ENCODE data around the gene TBC1D1. TPM values are rescaled to one million over a fixed set of nuclear protein-coding genes. Genes with fewer than 3 reads are reported as not detected.
A peak's percentile ranks its signal among the peaks of the same experiment; 100 is the strongest.

TBC1D1 gene
- total RNA-seq, 1 donor from 2014 or later, result 92.7 TPM

DNA sequence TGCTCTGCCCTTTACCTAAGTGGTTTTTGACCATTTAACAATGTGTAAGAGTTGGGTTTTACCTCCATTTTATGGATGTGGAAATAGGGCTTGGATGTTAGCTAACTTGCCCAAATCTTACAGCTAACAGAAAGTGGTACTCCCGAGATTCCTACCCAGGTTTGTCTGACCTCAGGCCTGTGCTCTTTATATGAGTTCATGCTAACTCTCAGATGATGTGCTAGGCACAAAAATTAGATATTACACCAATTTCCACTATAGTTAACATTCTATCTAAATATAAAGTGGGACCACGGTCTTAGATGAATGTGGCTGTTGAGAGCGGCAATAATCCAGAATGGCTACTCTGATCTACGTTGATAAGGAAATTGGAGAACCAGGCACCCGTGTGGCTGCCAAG is 69.2 kb downstream of the TBC1D1 start, which contains the start of gene PTTG2:
TSS of gene PTTG2 (plus strand) at position 301 of the 400 bp plus-strand sequence. CDS start at position 338, 37 bp downstream.
- no peaks in the 10 kb centered on the region for H3K27me3 Mint-ChIP-seq (ENCODE audit: low read depth)
- H3K27ac Mint-ChIP-seq (ENCODE audit: unreplicated experiment), result no peak within 1 kb of the TSS
- no peak within 1 kb of the TSS for H3K4me3 Mint-ChIP-seq (ENCODE audit: unreplicated experiment)
- no peaks in the 10 kb centered on the region for H3K9me3 Mint-ChIP-seq (ENCODE audit: low read depth)
- peaks cover 16% of the 10 kb centered on the region for H3K4me1 Mint-ChIP-seq (ENCODE audit: low read depth)
- DNase-seq (ENCODE audit: low spot score), result no peak
- TF ChIP-seq, protein P1, sequence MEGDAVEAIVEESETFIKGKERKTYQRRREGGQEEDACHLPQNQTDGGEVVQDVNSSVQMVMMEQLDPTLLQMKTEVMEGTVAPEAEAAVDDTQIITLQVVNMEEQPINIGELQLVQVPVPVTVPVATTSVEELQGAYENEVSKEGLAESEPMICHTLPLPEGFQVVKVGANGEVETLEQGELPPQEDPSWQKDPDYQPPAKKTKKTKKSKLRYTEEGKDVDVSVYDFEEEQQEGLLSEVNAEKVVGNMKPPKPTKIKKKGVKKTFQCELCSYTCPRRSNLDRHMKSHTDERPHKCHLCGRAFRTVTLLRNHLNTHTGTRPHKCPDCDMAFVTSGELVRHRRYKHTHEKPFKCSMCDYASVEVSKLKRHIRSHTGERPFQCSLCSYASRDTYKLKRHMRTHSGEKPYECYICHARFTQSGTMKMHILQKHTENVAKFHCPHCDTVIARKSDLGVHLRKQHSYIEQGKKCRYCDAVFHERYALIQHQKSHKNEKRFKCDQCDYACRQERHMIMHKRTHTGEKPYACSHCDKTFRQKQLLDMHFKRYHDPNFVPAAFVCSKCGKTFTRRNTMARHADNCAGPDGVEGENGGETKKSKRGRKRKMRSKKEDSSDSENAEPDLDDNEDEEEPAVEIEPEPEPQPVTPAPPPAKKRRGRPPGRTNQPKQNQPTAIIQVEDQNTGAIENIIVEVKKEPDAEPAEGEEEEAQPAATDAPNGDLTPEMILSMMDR (IDR thresholded peaks at IDR 0.05), result no peak
- no peaks in the 10 kb centered on the region for H3K36me3 Mint-ChIP-seq (ENCODE audit: low read depth)

DNA sequence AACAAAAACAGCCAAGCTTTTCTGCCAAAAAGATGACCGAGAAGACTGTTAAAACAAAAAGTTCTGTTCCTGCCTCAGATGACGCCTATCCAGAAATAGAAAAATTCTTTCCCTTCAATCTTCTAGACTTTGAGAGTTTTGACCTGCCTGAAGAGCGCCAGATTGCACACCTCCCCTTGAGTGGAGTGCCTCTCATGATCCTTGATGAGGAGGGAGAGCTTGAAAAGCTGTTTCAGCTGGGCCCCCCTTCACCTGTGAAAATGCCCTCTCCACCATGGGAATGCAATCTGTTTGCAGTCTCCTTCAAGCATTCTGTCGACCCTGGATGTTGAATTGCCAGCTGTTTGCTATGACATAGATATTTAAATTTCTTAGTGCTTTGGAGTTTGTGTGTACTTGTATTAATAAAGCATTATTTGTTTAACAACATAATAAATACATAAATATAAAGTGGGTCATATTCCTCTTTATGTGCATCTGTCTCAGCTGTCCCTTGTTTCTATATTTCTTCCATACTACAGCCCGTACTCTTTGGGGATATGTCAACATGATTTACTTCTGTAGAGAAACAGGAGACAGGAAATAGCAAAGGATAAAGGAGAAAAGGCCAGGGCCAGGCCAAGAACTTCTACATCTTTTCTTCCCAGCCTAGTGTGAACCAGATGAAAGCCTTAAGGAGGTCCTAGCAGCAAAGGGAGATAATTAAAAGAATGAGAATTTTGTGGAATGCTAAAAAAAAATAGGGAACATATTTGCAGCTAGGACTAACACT is 70.0 kb downstream of the TBC1D1 start:
- Mint-ChIP-seq H3K36me3 (ENCODE audit: low read depth) (no peaks in the 10 kb centered on the region), H3K27me3 (ENCODE audit: low read depth) (no peaks in the 10 kb centered on the region), H3K4me3 (ENCODE audit: unreplicated experiment) (no peak overlapping the region), H3K9me3 (ENCODE audit: low read depth) (no peaks in the 10 kb centered on the region), H3K4me1 (ENCODE audit: low read depth) (peaks cover 16% of the 10 kb centered on the region), H3K27ac (ENCODE audit: unreplicated experiment) (no peak overlapping the region)
- TF ChIP-seq, protein P1 (IDR thresholded peaks at IDR 0.05), result no peak
- DNase-seq (ENCODE audit: low spot score), result no peak

DNA sequence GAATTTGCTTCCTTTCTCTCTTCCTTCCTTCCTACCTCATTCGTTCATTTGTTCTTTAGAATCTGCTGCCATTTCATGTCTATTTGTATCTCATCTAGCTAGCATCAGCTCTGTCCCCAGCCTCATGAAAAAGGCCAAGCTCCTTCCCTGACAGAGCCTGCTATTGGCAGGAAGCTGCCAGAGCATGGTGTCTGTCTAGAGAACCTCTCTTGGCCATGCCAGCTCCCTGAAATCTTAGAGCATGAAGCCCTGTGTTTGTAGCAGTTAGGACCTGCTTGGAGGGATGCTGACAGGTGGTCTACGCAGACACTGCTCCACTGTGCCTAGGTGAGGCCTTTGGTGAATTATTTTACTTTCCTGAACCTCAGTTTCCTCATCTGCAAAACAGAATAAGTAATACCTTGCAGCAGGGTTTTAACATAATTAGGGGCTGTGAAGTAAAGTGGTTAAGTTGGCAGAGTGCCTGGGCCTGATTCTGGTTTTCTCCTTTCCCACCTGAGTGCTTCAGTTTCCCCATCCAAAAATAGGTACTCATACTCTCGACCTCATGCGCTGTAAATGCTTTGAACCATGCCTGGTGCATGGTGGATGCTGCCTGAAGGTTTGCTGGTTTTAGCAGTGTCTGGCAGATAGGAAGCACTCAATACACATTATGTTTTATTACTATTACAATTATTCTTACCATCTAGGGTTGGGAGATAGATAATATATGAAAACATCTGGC is 74.0 kb downstream of the TBC1D1 start:
- Mint-ChIP-seq H3K27me3 (ENCODE audit: low read depth) (no peaks in the 10 kb centered on the region), H3K4me3 (ENCODE audit: unreplicated experiment) (no peak overlapping the region), H3K27ac (ENCODE audit: unreplicated experiment) (no peak overlapping the region), H3K4me1 (ENCODE audit: low read depth) (peaks cover 37% of the 10 kb centered on the region), H3K9me3 (ENCODE audit: low read depth) (peaks cover 10% of the 10 kb centered on the region), H3K36me3 (ENCODE audit: low read depth) (peaks cover 4% of the 10 kb centered on the region)
- TF ChIP-seq, protein P1 (IDR thresholded peaks at IDR 0.05), result no peak
- no peak for DNase-seq (ENCODE audit: low spot score)

- H3K4me3 Mint-ChIP-seq (ENCODE audit: unreplicated experiment), result no peak overlapping the region
- H3K27me3 Mint-ChIP-seq (ENCODE audit: low read depth), result no peaks in the 10 kb centered on the region
- H3K36me3 Mint-ChIP-seq (ENCODE audit: low read depth), result peaks cover 5% of the 10 kb centered on the region
- DNase-seq (ENCODE audit: low spot score), result no peak
- peaks cover 16% of the 10 kb centered on the region for H3K9me3 Mint-ChIP-seq (ENCODE audit: low read depth)
- no peak overlapping the region for H3K27ac Mint-ChIP-seq (ENCODE audit: unreplicated experiment)
- TF ChIP-seq, protein P1 (IDR thresholded peaks at IDR 0.05), result no peak
- H3K4me1 Mint-ChIP-seq (ENCODE audit: low read depth), result peaks cover 42% of the 10 kb centered on the region
Measured at GRCh38 chr4:37966044-37966443, 75.2 kb downstream of the TBC1D1 start.

DNA sequence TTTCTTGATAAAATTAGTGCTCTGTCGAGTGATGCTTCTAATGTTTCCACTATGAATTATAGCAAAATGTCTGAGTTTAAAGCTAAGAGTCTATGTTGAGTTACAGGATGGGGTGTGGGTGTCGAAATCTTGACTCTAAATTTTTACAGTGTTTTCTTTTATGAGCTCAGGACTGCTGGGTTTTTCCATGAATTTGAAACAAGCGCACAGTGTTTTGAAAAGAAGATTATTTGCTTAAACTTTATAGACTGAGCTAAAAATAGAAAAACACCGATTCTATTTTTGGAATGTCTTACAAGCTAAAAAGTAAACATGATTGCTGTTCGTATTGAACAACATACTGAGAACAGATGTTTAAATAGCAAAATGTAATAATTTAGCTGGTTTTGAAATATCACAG is 76.9 kb downstream of the TBC1D1 start:
- TF ChIP-seq, protein P1 (IDR thresholded peaks at IDR 0.05), result no peak
- Mint-ChIP-seq H3K36me3 (ENCODE audit: low read depth) (peaks cover 5% of the 10 kb centered on the region), H3K4me1 (ENCODE audit: low read depth) (peaks cover 38% of the 10 kb centered on the region), H3K9me3 (ENCODE audit: low read depth) (peaks cover 16% of the 10 kb centered on the region), H3K4me3 (ENCODE audit: unreplicated experiment) (peak overlapping the region; percentile 46), H3K27me3 (ENCODE audit: low read depth) (no peaks in the 10 kb centered on the region), H3K27ac (ENCODE audit: unreplicated experiment) (peak overlapping the region; percentile 86)
- DNase-seq (ENCODE audit: low spot score), result no peak
